Neural progenitor cell (in vitro differentiated cells): Measurements from ENCODE around the gene CSK.

Source experiments
- CTCF ChIP-seq: fragments of 200-600 bp; sonication (generic); IDR thresholded peaks from 2 replicates; pipeline ENCODE4 v1.5.1; 2017; ENCODE audit warnings: antibody characterized with exemption, mild to moderate bottlenecking
- EZH2 ChIP-seq: fragments of 200-600 bp; sonication (generic); IDR thresholded peaks from 2 replicates; pipeline ENCODE4 v1.6.1; 2017; ENCODE audit warnings: antibody characterized with exemption, mild to moderate bottlenecking, moderate library complexity
- EZH2phosphoT487 ChIP-seq: fragments of 200-600 bp; sonication (generic); IDR thresholded peaks from 2 replicates; pipeline ENCODE4 v1.6.1; 2017; ENCODE audit warnings: antibody characterized with exemption

DNA sequence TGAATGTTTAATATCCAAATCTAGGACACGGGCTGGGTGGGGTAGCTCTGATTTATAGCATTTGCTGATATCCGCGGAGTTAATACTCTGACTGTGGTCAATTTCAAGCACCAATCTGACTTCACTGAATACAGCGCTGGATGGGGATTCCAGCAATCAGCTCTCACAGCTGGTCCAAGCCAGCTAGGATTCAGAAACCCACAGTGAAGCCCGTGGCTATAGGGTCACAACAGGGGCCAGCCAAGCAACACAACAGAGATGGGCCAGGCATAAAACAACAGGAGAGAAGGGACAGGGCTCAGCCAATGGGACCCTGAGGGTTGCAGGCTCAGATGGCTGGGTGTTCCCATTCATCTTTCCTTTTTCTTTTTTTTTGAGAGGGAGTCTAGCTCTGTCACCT lies 25.4 kb downstream of the CSK start:
- TF ChIP-seq CTCF (no peak), EZH2phosphoT487 (no peak), EZH2 (no peak)
